Measurements from ENCODE around the gene AP2B1.

Gene AP2B1

GRCh38 chr17:35587074-35587961 lies at the start of gene AP2B1:
TSS of gene AP2B1 (plus strand) at chr17:35587322. CDS start at chr17:35594031, 6,709 bp downstream.
- Histone ChIP-seq H4K20me1 (ENCODE audit: insufficient read depth, low read length) (no peaks in the 10 kb centered on the region), H3K4me2 (ENCODE audit: low read depth, low read length) (peak within 1 kb of the TSS; percentile 77), H3K9ac (ENCODE audit: low read length) (peak within 1 kb of the TSS; percentile 78), H3K27ac (ENCODE audit: low read length) (peak within 1 kb of the TSS; percentile 71), H3K9me3 (replicated peaks; ENCODE audit: insufficient read depth, low read length) (no peaks in the 10 kb centered on the region), H3K27me3 (replicated peaks; ENCODE audit: insufficient read depth, low read length) (no peaks in the 10 kb centered on the region), H3K79me2 (ENCODE audit: low read length) (peaks cover 45% of the 10 kb centered on the region), H2AFZ (ENCODE audit: low read length) (peak within 1 kb of the TSS; percentile 94), H3K9me2 (replicated peaks; ENCODE audit: insufficient read depth, low read length) (no peaks in the 10 kb centered on the region), H3K4me3 (ENCODE audit: low read length) (peak within 1 kb of the TSS; percentile 94), H3K4me1 (ENCODE audit: low read length) (peaks cover 12% of the 10 kb centered on the region), H3K36me3 (replicated peaks; ENCODE audit: insufficient read depth, low read length) (no peaks in the 10 kb centered on the region), H3F3A (ENCODE audit: insufficient read depth, low read length) (peaks cover 4% of the 10 kb centered on the region; the same call in 1 of the 2 replicates)
- peak; percentile 93 for DNase-seq
- no peak for TF ChIP-seq EZH2 (optimal IDR thresholded peaks at IDR 0.05; ENCODE audit: low read depth, low read length)
- no peak for TF ChIP-seq EZH2phosphoT487 (IDR thresholded peaks at IDR 0.05; ENCODE audit: low read length)
- no peak for TF ChIP-seq CTCF (IDR thresholded peaks at IDR 0.05; ENCODE audit: low read length)

DNA sequence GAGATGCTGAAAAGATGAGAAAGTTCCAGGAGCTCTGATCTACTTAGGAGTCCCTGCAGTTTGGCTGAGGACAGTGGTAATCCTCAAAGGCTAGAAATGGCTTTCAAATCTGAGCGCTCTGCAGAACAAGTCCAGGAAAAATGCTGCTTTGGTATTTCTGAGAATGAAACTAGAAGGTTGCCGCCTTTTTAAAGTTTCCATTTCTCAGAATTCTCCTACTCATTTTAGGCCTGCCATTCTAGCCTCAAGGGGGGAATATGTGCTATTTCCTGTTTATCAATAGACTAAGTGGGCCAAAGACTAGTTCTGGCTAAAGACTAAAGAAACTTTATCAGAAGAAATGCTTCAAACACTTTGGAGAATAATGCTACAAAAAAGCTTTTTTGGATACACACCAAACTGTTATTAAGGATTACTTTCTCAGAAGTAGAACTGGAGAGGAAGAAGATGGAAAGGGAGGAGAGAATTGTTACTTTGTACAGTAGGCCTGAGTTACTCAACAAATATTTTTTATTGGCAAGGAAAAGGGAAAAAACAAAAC lies 49.5 kb upstream of the AP2B1 start, which contains the start of gene SLFN12L:
SLFN12L (minus strand) TSS at position 78 of the 541 bp plus-strand sequence. CDS start 15,314 bp downstream, outside the sequence.
- H3K4me3 ChIP-seq (ENCODE audit: low read length), result peak within 1 kb of the TSS; percentile 8; the same call in 1 of the 2 replicates
- peak within 1 kb of the TSS; percentile 52; the same call in 1 of the 2 replicates for H3K27ac ChIP-seq (ENCODE audit: low read length)
- TF ChIP-seq CTCF (IDR thresholded peaks at IDR 0.05; ENCODE audit: low read length) (no peak), EZH2 (optimal IDR thresholded peaks at IDR 0.05; ENCODE audit: low read depth, low read length) (no peak), EZH2phosphoT487 (IDR thresholded peaks at IDR 0.05; ENCODE audit: low read length) (no peak)
- H3K36me3 ChIP-seq (replicated peaks; ENCODE audit: insufficient read depth, low read length), result no peaks in the 10 kb centered on the region
- no peaks in the 10 kb centered on the region for H4K20me1 ChIP-seq (ENCODE audit: insufficient read depth, low read length)
- peaks cover 16% of the 10 kb centered on the region; the same call in 1 of the 2 replicates for H3F3A ChIP-seq (ENCODE audit: insufficient read depth, low read length)
- no peaks in the 10 kb centered on the region for H3K9me2 ChIP-seq (replicated peaks; ENCODE audit: insufficient read depth, low read length)
- no peaks in the 10 kb centered on the region for H3K9me3 ChIP-seq (replicated peaks; ENCODE audit: insufficient read depth, low read length)
- H3K79me2 ChIP-seq (ENCODE audit: low read length), result no peaks in the 10 kb centered on the region
- peak; percentile 65 for DNase-seq
- H3K27me3 ChIP-seq (replicated peaks; ENCODE audit: insufficient read depth, low read length), result no peaks in the 10 kb centered on the region
- H3K4me1 ChIP-seq (ENCODE audit: low read length), result peaks cover 27% of the 10 kb centered on the region
- H3K9ac ChIP-seq (ENCODE audit: low read length), result peak within 1 kb of the TSS; percentile 2; the same call in 1 of the 2 replicates
- peak within 1 kb of the TSS; percentile 51 for H2AFZ ChIP-seq (ENCODE audit: low read length)
- peak within 1 kb of the TSS; percentile 75 for H3K4me2 ChIP-seq (ENCODE audit: low read depth, low read length)

GRCh38 chr17:35539659-35540026 lies 47.5 kb upstream of the AP2B1 start:
- Histone ChIP-seq H3K79me2 (ENCODE audit: low read length) (no peaks in the 10 kb centered on the region), H3K27ac (ENCODE audit: low read length) (no peak overlapping the region), H3K4me1 (ENCODE audit: low read length) (peaks cover 29% of the 10 kb centered on the region), H3K36me3 (replicated peaks; ENCODE audit: insufficient read depth, low read length) (no peaks in the 10 kb centered on the region), H3K4me2 (ENCODE audit: low read depth, low read length) (peak overlapping the region; percentile 54; the same call in 1 of the 2 replicates), H2AFZ (ENCODE audit: low read length) (peak overlapping the region; percentile 40; the same call in 1 of the 2 replicates), H4K20me1 (ENCODE audit: insufficient read depth, low read length) (no peaks in the 10 kb centered on the region), H3K9me3 (replicated peaks; ENCODE audit: insufficient read depth, low read length) (no peaks in the 10 kb centered on the region), H3K27me3 (replicated peaks; ENCODE audit: insufficient read depth, low read length) (no peaks in the 10 kb centered on the region), H3F3A (ENCODE audit: insufficient read depth, low read length) (peaks cover 16% of the 10 kb centered on the region; the same call in 1 of the 2 replicates), H3K9ac (ENCODE audit: low read length) (no peak overlapping the region), H3K4me3 (ENCODE audit: low read length) (no peak overlapping the region), H3K9me2 (replicated peaks; ENCODE audit: insufficient read depth, low read length) (no peaks in the 10 kb centered on the region)
- no peak for TF ChIP-seq EZH2 (optimal IDR thresholded peaks at IDR 0.05; ENCODE audit: low read depth, low read length)
- no peak for TF ChIP-seq CTCF (IDR thresholded peaks at IDR 0.05; ENCODE audit: low read length)
- no peak for TF ChIP-seq EZH2phosphoT487 (IDR thresholded peaks at IDR 0.05; ENCODE audit: low read length)
- no peak for DNase-seq
